H4 (cell line): ENCODE results near the gene CTNNBIP1. TPM values are rescaled to one million over a fixed set of nuclear protein-coding genes. Genes with fewer than 3 reads are reported as not detected.
A peak's percentile ranks its signal among the peaks of the same experiment; 100 is the strongest.
"Not testable (repeated sequence)": the region's sequence is repeated elsewhere in the genome, so short reads cannot be mapped to it uniquely, and the experiment has no call there.

Experiments used
- DNase-seq: peaks from one replicate; pipeline ENCODE4 v3.0.0-alpha.2; 2015; ENCODE audit warnings: low spot score
- total RNA-seq: library from RNA; depleted of rRNA; stranded (reverse); fragments of >200 nt; shearing (Covaris generic); gene quantifications from 2 replicates; pipeline ENCODE4 v1.2.3, GENCODE V29; 2014

The CTNNBIP1 gene
- total RNA-seq, 1 experiment from 2014 or later = 16.6 TPM

DNA sequence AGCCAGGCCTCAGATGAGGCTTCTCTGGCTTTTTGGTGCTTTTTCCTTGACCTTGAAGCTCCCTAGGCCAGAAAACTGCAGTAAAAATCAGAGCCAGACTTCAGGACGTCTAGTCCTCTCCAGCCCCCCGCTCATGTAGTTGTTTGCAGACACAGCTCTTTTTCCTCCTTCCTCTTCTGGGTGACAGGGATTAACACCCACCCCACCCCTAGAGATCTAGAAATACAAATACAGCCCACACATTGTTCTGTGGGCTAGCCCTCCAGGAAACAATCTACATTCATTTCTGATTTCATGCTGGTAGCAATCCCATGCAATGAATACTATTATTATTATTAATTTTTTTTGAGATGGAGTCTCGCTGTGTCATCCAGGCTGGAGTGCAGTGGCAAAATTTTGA is 76.4 kb downstream of the CTNNBIP1 start:
- DNase-seq = no peak

DNA sequence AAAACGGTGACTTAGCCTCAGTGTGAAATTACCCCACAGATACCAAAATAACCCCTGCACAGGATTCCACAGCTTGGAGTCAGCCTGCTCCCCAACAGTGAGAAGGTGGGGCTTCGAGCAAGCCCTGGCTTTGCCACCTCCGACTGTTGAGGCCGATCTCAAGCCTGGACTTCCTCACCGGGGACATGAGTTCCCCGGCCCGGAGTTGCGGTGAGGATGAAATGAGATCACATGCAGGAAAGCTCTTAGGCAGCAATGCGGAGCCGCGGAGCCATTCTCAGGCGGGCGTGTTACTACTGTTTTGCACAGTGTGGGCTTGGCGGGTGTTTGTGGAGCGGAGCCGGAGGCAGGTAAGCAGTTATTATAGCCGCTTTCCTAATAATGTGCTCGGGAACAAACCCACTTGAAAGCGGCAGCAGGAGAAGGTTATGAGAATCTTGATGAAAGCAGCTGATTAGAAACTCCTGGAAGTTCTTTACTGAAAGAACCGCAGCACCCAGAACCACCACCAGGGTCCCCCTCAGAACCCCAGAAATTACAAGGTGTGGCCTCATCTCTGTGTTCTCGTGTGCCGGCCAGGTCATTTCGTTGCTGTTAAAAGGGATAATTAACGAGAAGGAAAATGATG is 82.4 kb downstream of the CTNNBIP1 start:
- no peak for DNase-seq

DNA sequence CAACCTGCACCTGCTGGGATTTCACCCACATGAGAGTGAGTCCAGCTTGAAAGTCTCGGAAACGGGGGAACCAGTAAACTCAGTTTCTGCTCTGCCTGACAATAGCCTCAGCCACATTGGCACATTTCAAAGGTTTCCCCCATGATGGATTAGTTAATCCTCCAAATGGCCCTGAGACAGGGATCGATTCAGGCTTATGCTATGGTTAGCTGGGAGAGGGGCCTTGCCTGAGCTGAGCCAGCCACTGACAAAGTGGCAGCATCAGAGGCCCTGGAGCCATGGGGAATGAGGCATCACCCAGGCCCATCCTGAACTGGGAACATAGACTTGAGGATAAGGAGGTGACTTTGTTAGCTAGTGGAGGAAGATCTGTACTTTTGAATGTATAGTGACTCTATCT is 83.5 kb downstream of the CTNNBIP1 start:
- no peak for DNase-seq

DNA sequence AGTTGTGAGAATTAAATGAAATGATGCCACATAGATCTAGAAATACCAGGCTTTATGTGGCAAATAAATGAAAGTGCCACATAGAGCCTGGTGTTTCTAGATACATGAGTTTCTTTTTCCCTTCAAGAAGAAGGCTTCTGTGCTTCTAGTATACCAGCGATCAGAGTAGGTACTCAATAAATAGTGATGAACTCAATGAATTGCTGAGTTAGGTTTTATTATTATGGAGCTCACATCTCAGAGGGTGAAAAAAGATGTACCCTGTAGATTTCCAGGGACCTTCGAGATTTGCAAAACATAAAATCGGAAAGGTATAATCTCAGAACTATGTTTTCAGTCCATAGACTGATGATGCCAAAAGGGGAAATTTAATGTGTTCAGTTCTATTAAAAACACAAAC is 84.0 kb downstream of the CTNNBIP1 start:
- no peak for DNase-seq

DNA sequence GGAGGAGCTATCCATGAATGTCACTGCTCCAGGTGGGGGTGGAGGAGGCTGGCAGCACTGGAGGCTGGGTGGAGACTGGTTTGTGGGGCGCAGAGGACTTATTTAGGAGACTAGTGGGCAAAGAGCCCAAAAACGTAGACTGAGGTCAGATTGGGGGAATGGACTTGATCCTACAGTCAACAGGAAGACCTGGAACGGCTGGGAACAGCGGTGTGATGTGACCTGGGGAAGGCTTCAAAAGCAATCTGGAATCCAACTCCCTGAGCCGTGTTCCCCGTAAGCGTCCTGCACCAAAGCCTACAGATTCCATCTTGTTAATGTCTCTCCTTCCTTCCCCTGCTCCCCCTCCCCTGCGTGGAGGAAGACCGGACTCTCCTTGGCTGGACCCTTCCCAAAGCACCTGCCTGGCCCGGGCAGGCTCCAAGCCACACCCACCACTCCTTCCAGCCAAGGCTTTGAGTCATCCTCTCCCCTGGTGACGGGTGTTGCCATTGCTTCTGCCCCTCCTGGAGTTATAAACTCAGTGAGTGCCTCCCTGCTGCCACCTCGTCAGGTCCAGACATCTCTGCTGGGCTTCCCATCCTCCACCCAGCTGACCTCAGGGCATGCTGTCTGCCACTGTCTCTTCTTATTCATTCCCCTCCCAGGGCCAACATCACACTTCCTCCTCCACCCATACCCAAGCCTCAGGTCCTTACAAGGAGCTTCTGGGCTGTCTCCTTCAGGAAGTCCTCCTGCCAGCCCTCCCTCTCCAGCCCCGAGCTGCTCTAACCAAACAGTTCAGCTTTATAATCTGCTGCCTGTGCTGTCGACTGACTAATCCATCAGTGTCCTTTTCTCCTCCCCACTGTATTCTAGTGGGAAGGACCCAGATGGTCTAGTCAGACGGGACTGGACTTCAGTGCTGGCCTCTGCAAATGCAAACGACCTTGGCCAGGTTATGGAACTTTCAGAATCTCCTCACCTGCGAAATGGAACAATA is 84.7 kb downstream of the CTNNBIP1 start:
- peak; percentile 83 for DNase-seq

DNA sequence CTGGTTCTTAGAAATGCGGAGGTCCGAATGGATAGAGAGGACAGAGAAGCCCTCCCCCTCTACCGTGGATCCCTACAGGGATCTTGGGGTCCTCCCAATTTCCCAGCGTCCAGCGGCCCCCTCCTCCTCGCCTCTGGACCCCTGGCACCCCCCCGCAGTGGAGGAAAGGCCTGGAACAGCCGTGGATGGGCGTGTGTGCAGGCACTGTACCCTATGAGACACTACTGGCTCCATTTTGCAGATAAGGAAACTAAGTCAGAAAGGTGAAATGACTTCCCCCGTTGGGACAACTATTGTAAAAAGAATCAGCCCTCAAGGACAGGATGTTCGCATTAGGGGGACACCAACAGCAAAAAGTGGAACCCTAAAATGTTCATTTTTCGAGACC is 85.4 kb downstream of the CTNNBIP1 start:
- DNase-seq = no peak

DNA sequence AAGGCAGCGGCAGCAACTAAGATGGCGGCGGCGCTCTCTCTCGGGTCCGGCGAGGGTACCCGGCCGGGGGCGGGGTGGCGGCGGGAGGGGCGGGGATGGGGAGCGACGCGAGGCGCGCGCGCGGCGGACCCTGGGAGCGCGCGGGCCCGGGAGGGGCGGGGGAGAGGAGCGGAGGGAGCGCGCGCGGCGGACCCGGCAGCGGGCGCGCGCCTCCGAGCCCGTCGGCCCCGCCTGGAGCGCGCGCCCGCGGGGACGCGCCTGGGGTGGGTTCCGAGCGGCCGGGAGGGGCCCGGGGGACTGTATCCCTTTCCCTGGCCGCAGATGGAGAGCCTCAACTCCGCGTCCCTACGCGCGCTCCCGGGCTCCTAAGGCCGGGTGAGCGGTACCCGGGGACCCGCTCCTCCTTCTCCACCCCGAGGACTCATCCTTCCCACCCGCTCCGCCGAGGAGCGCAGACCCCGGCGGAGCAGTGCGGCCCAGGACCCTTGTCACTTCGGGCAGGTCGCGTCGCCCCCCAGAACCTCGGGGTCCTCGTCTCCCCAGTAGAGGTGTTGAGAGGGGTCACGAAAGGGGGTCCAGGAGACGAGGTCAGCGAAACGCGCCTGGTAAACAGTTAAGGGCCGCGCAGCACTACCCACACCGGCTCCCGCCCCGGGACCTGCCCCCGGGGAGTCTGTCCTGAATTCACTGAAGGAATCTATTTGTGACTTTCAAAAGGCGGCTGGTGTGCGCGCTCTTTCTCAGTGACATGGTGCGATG is 85.9 kb downstream of the CTNNBIP1 start, which contains the start of gene CLSTN1:
Gene CLSTN1 (minus strand): TSS at position 23 of the 759 bp plus-strand sequence. CDS start 232 bp downstream, outside the sequence.
- DNase-seq = peak; percentile 57

DNA sequence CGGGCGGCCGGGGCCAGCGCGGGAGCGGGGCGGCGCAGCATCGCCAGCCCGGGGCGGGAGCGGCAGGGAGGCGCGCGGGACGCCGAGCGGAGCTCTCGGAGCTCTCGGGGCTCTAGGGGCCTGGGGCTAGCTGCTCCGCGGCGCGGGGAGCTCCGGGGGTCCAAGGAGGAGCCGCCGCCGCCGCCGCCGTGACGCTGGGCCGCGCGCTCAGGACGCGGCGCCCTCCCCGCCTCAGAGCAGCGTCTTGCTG is 86.5 kb downstream of the CTNNBIP1 start:
- no peak for DNase-seq

DNA sequence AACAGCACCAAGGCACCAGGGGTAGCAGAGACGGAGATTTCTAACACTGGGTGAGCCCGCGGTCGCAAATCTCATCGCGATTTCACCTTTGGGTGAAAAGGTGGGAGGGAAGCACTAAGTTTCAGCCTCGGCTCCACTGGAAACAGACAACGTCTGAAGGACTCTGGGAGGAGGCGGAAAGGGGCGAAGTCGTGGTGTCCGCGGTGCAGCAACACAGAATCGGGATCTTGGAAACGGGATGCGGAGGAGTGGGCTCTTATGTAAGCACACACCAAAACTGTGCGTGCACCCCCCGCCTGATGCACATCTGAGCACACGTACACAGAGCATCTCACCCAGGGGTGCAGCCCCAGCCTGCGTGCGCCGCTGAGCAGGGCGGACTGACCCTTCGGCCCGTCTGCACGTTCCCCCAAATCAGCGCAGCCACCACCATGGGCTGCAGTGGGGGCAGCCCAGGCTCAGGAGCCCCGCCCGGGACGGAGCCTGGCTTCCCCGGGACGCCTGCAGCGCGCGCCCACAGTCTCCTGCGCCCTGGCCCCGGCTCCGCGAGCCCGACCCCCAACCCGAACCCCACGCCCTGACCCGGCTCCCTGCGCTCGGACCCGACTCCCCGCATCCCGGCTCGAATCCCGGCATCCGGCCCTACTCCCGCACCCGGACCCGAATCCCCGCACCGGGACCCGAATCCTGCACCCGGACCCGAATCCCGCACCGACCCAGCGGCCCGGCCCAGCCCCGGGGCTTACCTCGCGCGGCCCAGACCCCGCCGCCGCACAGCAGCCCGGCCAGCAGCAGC is 87.0 kb downstream of the CTNNBIP1 start:
- no peak for DNase-seq

DNA sequence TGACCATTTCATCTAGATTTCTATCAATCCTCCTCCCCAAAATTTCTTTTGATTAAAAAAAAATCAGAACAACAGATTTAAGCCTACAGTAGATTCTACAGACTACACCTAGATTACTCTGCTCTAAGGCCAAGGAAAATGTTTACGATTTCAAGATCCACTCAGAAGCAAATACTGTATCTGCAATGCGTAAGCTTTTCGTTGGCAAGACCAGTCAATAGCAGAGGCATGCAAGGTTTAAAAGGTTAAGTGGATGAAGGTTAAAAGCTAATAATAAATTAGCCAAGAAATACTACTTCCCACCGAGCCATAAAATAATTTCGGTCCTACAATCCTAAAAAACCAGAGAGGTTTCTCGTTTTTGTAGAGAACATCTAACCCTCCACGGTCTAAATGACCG is 87.6 kb downstream of the CTNNBIP1 start:
- DNase-seq = no peak

DNA sequence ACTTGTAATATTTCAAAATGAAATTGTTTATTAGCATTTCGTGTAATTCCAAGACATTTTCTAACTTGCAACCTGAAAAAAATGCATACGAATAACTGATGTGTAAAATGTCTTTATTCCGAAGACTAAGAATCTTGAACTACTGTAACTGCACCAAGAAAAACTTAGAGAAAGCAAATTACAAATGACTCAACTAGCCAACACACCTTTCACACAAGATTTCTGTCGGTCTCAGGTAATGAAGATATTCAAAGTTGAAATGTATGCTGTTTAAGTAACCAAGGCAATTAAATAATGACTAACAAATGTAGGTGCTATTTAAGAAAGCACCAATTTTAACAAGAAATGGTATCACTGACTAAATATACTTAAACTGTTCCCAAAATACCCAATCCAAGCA is 88.4 kb downstream of the CTNNBIP1 start:
- DNase-seq = no peak

DNA sequence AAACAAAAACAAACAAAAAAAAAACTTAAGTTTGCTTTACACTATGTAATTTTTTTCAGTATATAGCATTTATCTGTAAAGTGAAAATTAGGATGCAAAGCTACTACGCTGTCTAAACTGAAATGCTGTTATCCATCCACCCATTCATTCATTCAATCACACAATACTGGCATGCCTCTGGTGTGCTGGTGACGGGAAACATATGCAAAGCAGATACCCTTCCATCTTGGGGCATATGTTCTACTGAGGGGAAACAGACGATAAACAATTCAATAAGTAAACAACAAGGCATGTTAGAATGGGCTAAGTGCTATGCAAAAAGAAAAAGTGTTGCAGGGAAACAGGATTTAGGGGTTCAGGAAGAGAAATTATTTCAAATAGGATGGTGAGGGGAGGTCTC is 89.5 kb downstream of the CTNNBIP1 start:
- no peak for DNase-seq

DNA sequence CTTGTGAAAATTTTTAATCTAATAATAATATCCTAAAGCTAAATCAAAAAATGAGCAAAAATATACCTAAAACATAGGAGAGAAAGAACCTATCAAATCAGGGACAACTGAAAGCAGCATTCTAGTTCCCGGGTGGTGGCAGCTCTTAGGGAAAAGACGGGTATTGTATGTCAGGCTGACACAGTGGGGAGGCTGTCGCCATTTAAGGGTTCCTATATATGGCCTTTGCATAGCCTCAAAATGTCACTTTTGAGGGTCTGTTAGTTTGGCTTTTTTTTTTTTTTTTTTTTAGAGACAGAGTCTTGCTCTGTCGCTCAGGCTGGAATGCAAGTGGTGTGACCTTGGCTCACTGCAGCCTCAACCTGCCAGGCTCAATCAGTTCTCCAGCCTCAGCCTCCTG is 92.3 kb downstream of the CTNNBIP1 start:
- DNase-seq = no peak

DNA sequence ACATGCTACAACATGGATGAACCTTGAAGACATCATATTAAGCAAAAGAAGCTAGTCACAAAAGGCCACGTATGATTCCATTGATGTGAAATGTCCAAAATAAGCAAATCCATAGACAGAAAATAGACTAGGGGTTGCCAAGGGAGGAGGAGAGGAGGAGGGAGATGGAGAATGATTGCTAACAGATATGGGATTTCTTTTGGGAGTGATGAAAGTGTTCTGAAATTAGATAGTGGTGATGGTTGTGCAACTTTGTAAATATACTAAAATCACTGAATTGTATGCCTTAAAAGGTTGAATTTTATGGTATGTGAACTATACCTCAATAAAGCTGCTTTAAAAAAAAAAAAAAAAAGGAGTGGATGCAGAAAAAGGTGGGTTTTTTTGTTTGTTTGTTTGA is 93.9 kb downstream of the CTNNBIP1 start:
- no peak for DNase-seq

DNA sequence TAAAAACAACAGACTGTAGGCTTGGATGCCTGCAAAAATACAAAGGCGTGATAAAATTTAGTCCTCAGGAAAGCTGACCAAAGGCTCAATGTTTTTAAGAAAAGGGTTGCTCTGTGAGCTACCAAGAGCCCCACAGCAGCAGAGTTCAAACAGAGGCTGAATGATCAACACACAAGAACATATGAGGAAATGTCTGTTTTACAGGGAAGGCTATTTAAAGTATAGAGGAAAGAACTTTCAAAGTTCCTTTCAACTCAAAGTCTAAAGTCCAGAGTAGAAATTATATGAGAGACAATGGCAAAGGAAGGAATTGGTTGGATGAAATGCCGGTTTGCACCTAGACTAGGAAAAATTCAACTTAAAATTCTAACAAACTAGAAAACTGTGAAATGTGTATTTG is 94.9 kb downstream of the CTNNBIP1 start:
- no peak for DNase-seq

DNA sequence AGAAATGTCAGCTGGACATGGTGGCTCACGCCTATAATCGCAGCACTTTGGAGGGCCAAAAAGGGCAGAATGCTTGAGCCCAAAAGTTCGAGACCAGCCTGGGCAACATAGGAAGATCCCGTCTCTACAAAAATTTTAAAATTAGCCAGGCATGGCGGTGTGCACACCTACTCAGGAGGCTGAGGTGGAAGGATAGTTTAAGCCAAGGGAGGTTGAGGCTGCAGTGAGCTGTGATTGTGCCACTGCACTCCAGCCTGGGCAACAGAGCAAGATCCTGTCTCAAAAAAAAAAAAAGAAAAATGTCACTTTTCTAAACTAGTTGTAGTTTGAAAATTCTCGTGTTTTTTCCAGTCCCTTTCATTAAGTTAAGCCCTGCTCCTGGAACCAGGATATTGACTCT is 95.5 kb downstream of the CTNNBIP1 start:
- DNase-seq = no peak

DNA sequence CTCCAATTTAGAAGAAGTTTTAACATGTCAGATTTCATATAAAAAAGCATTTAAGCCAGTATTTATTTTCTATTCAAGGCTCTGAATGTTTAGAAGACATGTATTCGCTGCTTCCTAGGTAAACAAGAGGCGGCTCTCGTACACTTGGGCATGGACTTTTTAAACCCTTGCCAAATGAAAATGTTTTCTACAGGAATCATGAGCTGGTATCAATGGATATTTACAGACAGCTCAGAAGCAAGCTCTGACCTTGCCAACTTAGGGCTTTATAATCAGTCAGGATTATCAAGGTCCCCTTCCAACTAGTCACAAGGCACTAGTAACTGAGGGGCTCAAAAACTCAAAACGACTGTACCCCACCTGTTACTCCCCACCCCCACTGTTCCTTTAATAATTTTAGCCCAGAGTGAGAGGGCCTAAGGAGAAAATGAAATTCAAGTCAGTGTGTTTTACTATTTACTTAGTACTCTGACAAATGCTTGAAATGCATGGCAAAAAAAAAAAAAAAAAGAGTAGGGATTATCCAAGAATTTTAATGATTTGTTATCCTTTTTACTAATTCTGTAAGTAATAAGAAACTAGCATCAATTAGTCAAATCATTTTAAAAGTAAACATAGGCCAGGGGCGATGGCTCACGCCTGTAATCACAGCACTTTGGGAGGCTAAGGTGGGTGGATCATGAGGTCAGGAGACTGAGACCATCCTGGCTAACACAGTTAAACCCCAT is 98.7 kb downstream of the CTNNBIP1 start:
- DNase-seq = no peak

DNA sequence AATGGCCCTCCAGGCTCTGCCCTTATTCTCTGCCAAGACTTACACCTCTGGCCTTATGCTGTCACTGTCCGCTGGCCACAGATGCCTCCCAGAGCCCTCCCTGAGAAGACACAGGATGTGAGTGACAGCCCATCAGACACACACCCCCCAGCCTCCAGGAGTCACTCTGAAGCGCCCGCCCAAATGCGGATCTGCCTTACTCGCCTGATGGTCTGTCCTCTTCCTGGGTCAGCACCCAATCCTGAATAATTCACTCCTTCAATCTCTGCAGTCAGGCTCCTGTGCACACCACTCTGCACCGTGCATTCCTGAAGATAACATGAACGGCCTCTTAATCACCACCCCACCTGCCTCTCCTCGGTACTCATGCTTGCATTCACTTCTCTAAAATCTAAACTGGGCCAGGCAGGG is 101.0 kb downstream of the CTNNBIP1 start:
- DNase-seq = no peak

DNA sequence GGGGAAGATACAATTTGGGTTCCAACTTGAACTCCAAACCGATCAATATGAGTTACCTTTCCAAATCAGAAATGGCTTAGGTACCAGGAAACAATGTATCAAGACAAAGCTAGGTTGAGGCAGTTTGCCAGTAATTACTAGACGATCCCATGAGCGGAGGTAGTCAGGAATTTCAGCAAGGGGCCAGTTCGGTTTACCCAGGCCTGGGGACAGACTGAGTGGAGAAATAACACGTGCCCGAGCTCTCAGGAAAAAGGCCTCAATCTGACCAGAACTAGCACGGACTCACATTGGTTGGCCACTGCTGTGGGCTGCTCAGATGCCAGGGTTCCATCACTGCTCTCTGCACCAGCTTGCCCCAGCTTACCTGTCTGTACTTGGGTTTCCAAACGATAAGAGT is 101.6 kb downstream of the CTNNBIP1 start:
- DNase-seq = no peak

DNA sequence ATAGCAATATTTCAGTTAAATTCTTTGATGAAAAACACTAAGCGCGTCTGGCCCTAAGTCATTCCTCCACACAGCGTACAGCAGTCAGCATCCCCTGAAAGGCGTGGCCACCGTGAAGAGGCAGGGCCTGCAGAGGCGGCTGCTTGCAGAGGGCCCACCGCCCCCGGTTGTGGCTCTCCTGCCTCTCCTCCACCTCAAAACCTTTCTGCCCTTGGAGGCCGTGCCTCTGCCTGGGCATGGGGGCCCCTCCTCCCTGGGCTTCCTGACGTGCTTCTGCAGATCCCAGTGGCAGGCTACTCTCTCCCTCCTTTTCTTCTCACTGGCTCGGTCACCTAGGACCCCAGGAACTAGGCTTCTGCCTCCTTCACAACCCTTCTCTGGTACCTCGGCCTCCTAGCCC is 102.5 kb downstream of the CTNNBIP1 start:
- no peak for DNase-seq

DNA sequence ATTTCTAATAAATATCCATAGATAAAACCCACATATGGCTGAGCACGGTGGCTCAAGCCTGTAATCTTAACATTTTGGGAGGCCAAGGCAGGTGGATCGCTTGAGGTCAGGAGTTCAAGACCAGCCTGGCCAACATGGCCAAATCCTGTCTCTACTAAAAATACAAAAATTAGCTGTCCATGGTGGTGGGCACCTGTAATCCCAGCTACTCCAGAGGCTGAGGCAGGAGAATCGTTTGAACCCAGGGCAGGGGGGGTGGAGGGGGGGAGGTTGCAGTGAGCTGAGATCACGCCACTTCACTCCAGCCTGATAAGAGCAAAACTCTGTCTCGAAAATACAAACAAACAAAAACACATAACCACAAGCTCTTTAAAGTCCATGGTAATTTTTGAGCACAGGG is 104.1 kb downstream of the CTNNBIP1 start:
- not testable (repeated sequence) for DNase-seq
